NCI-H82 treated with DMSO at 0.1 percent for 48 hours (cell line): ENCODE data around the gene KRTAP20-3.

ENCODE experiments used
- DNase-seq: peaks from one replicate; lab custom pipeline; 2025; ENCODE audit not compliant: unreplicated experiment; lab: John Stamatoyannopoulos, UW

Gene KRTAP20-3

DNA sequence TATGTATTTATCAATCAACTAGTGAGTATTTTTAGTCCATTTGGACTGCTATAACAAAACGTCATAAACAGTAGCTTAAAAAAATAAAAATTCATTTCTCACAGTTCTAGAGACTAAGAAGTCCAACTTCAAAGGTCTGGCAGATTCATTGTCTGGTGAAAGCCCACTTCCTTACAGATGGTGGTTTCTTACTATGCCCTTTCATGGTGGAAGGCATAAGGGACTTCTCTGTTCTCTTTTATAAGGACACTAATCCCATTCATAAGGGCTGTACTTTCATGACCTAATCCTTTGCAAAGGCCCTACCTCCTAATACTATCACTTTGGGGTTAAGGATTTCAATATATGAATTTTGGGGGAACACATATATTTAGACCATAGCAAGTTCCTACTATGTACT, 37.9 kb downstream of the KRTAP20-3 start:
- DNase-seq, result no peak

DNA sequence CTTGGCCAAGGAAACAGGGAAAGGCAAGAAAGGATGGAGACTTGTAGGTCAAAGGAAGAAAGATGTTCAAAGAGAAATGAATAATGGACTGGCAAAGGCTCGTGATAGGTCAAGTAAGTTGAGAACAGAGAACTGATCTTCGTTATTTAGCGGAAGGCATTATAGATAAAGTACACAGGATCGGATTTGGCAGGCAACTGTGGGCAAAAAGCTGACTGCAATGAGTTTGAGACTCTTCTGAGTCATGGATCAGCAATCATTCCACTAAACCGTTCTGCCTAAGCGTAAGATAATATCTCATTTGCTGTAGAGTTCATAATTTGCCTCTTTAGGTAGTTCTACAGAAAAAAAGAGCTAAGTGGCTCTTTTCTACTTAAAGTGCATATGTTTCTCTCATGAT, 41.8 kb downstream of the KRTAP20-3 start:
- no peak for DNase-seq

DNA sequence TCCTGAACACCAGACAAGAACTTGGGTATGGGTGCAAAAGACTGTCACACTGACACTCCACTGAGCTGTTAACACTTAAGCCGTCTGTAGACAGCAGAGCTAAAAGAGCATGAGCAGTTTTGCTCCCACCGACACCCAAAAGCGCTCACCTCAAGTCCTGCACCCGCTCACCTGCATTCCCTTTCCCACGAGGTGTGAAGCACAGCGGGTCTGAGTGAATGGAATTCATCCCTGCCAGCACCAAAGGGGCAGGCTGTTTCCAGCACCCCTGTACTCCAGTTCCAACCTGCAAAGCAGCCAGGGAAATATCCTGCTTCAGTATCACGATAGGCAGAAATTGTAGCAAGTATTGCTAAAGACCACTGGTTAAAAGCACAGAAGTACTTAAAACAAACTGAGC, 47.2 kb downstream of the KRTAP20-3 start:
- DNase-seq, result no peak
